Progenitor cell of endocrine pancreas (in vitro differentiated cells): Measurements from ENCODE around the gene SUPT5H. TPM values are rescaled to one million over a fixed set of nuclear protein-coding genes. Genes with fewer than 3 reads are reported as not detected.

Source experiments
- DNase-seq: peaks from one replicate; pipeline ENCODE4 v3.0.0; 2021; ENCODE audit warnings: low spot score; ENCODE audit not compliant: unreplicated experiment
- H3K27ac Mint-ChIP-seq: 2 replicates; pipeline ENCODE4 v1.8.0; 2021; ENCODE audit warnings: mild to moderate bottlenecking, moderate library complexity, mixed read lengths
- H3K27me3 Mint-ChIP-seq: 2 replicates; pipeline ENCODE4 v1.8.0; 2021; ENCODE audit warnings: mixed read lengths
- H3K36me3 Mint-ChIP-seq: 2 replicates; pipeline ENCODE4 v1.8.0; 2022; ENCODE audit warnings: mixed read lengths; ENCODE audit not compliant: insufficient read depth
- H3K4me1 Mint-ChIP-seq: 2 replicates; pipeline ENCODE4 v1.8.0; 2021; ENCODE audit warnings: low read depth, mixed read lengths
- H3K4me3 Mint-ChIP-seq: 2 replicates; pipeline ENCODE4 v1.8.0; 2021; ENCODE audit warnings: low read depth, mild to moderate bottlenecking, moderate library complexity, mixed read lengths
- H3K9me3 Mint-ChIP-seq: 2 replicates; pipeline ENCODE4 v1.8.0; 2021; ENCODE audit warnings: low read depth, mixed read lengths
- CTCF ChIP-seq: fragments of 200-600 bp; sonication (generic); IDR thresholded peaks from one replicate; pipeline ENCODE4 v1.5.0; 2021; ENCODE audit warnings: antibody characterized with exemption, mild to moderate bottlenecking; ENCODE audit not compliant: unreplicated experiment
- long read RNA-seq: library from polyadenylated mRNA; unstranded; transcript quantifications from one replicate; pipeline ENCODE4 v2.0.0, GENCODE V29; 2020
- total RNA-seq: library from RNA; stranded (reverse); gene quantifications from 2 replicates; pipeline ENCODE4 v1.2.1, GENCODE V29; 2021

SUPT5H gene
- total RNA-seq: 170 and 171 TPM in 2 replicates
- long read RNA-seq, partial matches to known transcripts: 0 of 2 reads
- long read RNA-seq, other reads (novel, unspliced or antisense): 1 of 2 reads

GRCh38 chr19:39445196-39446111 is at the start of gene SUPT5H:
TSS of gene SUPT5H (plus strand) at chr19:39445582. CDS start at chr19:39445891, 309 bp downstream.
- peaks cover 8% of the 10 kb centered on the region for H3K36me3 Mint-ChIP-seq
- H3K9me3 Mint-ChIP-seq: no peaks in the 10 kb centered on the region
- DNase-seq: peak; percentile 90
- peak within 1 kb of the TSS; percentile 92 for H3K4me3 Mint-ChIP-seq
- H3K4me1 Mint-ChIP-seq: peaks cover 16% of the 10 kb centered on the region
- TF ChIP-seq CTCF: no peak
- no peaks in the 10 kb centered on the region for H3K27me3 Mint-ChIP-seq
- H3K27ac Mint-ChIP-seq: peak within 1 kb of the TSS; percentile 100

- TF ChIP-seq CTCF: peak; percentile 98
- peaks cover 4% of the 10 kb centered on the region for H3K36me3 Mint-ChIP-seq
- H3K27ac Mint-ChIP-seq: peak overlapping the region; percentile 80
- no peaks in the 10 kb centered on the region for H3K27me3 Mint-ChIP-seq
- peaks cover 17% of the 10 kb centered on the region for H3K4me1 Mint-ChIP-seq
- H3K4me3 Mint-ChIP-seq: peak overlapping the region; percentile 35
- no peaks in the 10 kb centered on the region for H3K9me3 Mint-ChIP-seq
- DNase-seq: peak; percentile 84
Observed at GRCh38 chr19:39397360-39398296, 47.8 kb upstream of the SUPT5H start.

GRCh38 chr19:39398297-39398864 is 47.0 kb upstream of the SUPT5H start:
- peaks cover 4% of the 10 kb centered on the region for H3K36me3 Mint-ChIP-seq
- H3K27ac Mint-ChIP-seq: peak overlapping the region; percentile 80
- no peaks in the 10 kb centered on the region for H3K27me3 Mint-ChIP-seq
- H3K4me1 Mint-ChIP-seq: peaks cover 20% of the 10 kb centered on the region
- no peak for TF ChIP-seq CTCF
- H3K4me3 Mint-ChIP-seq: no peak overlapping the region
- no peak for DNase-seq
- H3K9me3 Mint-ChIP-seq: no peaks in the 10 kb centered on the region

GRCh38 chr19:39399668-39400050 is 45.7 kb upstream of the SUPT5H start:
- no peak for TF ChIP-seq CTCF
- DNase-seq: no peak
- H3K27ac Mint-ChIP-seq: peak overlapping the region; percentile 69
- peaks cover 24% of the 10 kb centered on the region for H3K4me1 Mint-ChIP-seq
- no peaks in the 10 kb centered on the region for H3K9me3 Mint-ChIP-seq
- H3K27me3 Mint-ChIP-seq: no peaks in the 10 kb centered on the region
- no peak overlapping the region for H3K4me3 Mint-ChIP-seq
- H3K36me3 Mint-ChIP-seq: peaks cover 4% of the 10 kb centered on the region

GRCh38 chr19:39400061-39400460 is 45.3 kb upstream of the SUPT5H start:
- H3K9me3 Mint-ChIP-seq: no peaks in the 10 kb centered on the region
- H3K36me3 Mint-ChIP-seq: peaks cover 3% of the 10 kb centered on the region
- DNase-seq: no peak
- H3K4me3 Mint-ChIP-seq: no peak overlapping the region
- no peaks in the 10 kb centered on the region for H3K27me3 Mint-ChIP-seq
- TF ChIP-seq CTCF: no peak
- no peak overlapping the region for H3K27ac Mint-ChIP-seq
- H3K4me1 Mint-ChIP-seq: peaks cover 24% of the 10 kb centered on the region
